ENCODE data around the gene CDX1.

Gene CDX1

DNA sequence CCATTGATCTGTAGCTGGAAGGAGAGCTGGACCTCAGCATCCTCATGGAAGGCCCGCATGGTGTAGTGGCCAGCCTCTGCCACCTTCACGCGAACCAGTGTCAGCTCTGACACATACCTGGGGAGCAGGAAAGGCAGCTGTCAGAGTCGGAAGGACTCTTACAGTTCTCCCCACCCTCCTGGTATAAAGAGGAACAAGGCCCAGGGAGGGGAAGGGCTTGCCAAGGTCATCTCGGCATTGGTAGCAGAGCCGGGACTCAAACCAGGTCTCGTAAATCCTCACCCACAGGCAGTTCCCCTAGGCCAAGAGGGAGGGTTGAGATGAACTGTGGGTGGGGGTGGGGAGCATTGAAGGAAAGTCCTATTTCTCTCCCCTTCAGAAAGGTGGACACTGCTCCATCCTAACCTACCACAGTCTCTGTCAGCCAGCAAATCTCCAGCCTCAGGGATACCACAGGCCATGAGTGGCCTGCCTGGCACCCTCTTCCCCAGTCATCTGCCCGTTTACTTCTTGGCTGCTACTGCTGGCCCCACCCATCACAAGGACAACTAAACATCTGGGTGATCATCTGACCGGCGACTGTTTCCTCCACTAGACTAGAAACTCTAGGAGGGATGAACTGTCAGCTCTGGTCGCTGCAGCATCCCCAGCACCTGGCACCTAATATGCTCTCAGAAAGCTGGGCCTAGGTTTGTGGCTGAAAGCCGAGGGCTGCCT is 34.4 kb upstream of the CDX1 start:
- DNase-seq, result peak; percentile 29

DNA sequence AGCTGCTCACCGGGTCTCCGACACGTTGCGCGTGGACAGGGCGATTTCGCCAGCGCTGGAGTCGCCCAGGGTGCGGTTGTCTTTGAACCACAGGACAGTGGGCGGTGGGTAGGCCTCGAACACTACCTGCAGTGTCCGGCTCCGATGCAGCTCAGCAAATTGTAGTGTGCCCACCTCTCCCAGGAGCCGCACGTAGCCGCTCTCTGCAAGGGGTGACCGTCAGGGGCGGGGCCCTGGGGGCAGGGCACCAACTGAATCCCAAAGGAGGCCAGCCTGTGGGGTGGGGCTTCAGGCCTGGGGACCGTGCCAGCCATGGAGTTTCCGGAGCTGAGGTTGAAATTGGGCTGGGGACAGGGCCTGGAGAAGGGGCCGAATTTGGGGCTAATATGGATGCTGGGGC is 33.8 kb upstream of the CDX1 start:
- no peak for DNase-seq

DNA sequence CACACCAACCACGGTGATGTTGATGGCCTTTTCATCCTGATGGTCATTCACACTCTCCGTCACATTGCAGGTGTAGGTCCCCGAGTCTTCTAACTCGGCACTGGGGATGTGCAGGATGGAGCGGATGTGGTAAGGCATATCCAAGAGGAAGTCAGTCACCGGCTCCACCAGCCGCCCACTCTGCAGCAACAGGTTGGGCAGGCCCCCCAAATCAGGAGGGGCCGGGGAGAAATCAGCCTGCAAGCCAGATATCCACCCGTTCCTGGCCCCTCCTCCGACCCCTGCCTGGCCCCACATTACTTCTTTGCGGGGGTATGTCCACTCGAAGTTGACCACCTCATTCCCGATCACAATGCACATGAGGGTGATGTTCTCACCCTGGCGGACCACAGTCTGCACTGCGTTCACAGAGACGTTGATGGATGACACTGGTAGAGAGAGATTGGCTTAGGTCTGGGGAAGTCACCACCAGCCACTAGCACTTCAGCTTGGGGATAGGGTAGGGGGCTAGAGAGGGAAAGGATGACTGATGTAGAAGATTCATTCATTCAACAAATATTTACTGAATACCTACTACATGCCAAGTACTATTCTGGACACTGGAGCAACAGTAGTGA is 32.9 kb upstream of the CDX1 start:
- DNase-seq, result no peak

DNA sequence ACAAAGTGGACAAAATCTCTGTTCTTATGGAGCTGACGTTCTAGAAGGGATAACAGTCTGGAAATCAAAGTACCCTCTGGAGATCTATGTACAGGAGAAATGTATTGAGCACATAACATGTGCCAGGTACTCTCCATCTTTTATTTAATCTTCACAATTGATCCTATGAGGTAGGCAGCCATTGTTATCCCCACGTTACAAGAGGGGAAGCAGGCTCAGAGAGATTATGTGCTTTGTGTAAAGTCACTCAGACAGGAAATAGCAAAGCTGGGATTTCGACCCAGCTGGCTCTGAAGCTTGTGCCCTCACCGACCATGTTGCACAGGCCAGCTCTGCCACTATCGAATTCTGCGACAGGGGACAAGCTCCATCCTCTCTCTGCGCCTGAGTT is 32.4 kb upstream of the CDX1 start:
- no peak for DNase-seq

DNA sequence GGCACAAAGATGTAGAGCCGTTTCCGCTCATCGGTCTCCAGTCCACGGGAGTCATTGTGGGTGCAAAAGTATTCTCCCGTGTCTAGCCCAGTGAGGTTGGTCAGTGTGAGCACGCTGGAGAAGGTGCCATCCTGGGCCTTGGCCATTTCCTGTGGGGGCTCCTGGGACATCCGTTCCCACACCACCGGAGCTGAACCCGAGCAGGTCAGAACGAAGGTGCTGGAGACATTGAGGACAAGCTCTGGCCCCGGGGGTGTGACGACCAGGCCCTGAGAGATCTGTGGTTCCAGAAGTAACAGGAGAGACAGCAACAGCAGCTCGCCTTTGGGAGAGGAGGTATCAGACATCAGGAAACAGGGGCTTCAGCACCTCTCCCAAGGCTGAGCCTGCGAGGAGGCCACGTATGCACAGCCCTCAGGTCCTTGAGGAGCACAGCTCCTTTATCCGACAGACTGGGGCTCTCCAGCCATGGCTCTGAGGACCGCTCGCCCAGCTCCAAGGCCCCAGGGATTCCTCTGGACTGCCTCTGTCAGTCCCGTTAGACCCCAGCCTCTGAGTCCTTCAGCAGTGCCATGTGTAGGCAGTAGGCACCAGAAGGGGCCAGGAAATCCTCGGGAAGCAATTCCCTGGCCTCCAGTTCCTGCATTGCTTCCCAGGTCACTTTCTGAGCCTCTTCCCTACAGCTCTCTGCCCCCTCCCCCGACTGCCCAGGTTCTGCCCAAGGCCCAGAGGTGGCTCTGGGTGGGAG is 30.8 kb upstream of the CDX1 start:
- DNase-seq, result no peak

DNA sequence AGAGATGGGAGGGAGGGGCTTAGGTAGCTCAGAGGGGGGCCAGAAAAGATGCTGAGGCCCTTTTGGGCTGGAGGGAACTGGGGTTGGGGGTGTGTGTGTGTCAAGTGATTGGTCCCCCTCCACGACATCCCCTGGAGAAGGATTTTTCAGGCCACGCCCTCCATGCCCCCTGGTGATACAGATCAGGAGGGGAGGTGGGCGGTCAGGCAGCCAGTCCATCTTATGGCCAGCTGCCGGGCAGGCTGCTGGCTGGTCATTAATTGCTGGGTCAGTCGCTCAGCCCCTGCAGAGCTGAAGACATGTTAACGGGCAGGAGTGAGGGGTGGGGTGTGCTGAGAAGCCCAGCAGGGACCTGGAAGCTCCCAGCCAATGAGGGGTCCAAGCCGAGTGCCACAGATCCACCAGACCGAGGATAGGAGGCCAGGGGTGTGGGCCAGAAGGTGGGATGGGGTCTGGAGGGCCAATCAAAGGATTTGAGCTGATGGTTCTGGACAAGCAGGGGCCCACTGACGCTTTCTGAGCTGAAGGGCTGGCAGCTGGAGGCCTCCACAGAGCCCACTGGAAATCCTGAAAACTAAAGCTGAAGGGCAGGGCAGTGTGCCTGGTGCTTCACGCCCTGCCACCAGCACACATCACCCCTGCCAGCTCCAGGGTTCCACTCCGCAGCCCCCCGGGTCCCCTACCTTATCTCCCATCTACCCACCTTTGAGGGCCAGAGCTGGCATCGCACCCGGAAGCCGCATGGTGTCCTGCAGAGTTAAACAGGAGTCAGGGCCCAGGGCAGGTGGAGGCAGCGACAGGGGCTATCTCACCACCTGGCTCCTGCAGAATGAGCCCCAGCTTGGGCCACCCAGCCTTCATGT is 30.0 kb upstream of the CDX1 start:
- DNase-seq, result no peak

DNA sequence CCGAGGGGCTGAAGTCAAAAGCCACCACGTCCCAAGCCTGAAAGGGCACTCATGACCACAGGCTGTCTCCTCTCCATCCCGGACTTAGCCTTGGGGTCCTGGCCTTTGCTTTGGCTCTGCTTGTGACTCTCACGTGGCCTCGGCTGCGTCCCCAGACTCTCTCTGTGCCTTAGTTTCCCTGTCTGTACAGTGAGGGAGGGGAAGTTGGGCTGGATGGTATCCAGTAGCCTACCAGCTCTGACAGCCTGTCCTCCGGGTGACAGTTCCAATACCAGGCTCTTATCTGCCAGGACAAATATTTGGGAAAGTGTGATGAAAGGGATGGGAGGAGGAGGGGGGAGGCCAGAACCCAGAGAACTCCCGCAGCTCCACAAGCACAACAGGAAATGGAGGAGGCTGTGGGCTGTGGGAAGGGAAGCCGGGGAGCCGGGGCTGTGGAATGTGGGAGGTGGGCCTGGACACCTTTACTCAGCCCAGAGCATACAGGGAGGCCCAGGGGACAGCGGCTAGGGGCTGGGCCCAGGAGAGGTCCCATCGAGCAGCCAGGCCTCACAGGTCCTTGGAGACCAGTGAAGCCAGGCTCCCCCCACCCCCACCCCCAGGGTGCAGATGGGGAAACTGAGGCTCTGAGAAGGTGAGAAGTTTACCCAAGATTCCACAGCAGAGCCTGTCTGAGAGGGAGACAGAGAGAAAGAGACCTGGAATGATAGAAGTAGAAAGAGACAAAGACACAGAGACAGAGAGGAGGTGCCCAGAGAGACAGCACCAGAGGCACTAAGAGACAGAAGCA is 29.2 kb upstream of the CDX1 start:
- no peak for DNase-seq

DNA sequence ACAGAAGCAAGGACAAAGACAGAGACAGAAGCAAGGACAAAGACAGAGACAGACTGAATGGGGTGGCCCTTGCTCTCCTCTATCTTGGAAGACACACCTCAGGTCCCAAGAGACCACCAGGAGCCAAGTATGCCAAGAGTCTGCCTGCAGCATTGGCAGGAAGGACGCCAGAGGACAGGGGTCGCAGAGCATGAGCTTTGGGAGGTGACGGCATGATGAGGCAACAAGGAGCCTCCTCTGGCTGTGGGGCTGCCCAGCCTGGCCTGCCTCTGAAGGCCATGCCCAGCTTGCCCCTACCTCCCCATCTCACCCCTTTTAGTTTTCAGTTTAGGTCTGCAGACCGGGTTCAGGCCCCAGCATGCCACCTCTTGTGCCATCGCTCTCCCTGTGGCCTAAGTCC is 28.6 kb upstream of the CDX1 start:
- no peak for DNase-seq

DNA sequence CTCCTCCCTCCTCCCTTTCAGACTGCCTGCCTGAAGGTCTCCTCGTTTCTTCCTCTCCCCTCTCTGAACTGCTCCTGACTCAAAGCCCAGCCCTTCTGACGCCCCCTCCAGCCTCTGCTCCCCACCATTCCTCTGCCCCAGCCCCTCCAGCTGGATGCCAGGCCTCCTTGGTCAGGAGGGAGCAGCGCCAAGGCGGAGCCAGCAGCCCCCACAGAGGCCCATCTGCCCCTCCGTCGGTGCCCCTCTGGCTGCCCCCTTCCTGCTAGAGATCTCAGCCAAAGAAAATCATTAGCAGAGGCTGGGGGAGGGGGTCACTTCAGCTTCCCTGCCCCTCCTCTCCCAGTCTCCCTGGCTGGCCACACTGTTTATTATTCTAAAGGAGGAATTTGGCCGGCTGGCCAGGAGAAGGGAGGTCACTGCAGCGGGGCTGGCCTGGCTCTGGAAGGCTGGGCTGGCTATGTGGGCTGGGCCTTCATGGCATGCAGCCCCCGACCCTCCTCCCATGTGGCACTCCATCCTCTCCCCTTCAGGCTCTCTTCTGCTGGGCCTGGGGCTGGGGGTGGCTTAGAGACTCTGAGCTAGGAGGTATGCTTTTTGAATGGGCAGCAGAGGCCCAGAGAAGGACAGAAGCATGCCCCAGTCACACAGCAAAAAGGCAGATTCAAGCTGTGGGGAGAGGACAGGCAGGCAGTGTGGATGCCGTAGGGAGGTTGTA is 27.9 kb upstream of the CDX1 start:
- no peak for DNase-seq

DNA sequence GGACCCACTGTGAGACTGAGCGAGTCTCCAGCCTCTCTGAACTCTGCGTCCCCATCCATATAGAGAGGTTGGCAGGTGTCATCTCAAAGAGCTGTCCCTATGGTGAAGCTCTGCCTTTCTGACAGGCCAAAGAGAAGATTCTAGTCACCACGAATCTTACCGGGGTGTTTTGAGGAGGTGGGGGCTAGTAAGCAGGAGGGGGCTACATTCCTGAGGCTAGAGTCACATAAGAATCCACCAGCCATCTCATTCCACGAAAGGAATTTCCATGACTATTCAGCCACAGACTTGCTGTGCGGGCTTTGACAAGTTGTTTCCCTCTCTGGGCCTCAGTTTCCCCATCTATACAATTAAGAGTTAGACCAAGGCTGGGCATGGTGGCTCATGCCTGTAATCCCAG is 27.2 kb upstream of the CDX1 start:
- DNase-seq, result no peak

DNA sequence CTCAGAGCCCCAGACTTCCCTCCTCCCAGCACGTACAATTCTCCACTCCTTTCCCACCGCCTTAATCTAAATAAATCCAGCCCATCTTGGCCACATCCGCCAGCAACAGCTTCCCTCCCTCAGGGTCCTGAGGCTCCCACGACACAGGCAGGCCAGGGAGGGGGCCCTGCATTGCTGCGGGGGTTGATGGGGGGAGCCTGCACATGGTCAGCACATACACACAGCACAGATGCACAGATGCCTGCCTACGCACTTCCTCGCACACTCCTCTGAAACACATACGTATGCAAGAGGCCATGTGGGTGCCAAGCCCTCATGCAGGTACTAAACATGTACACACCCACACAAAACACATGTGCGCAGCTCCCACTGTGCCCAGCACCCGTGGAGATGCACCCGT is 25.7 kb upstream of the CDX1 start:
- no peak for DNase-seq

DNA sequence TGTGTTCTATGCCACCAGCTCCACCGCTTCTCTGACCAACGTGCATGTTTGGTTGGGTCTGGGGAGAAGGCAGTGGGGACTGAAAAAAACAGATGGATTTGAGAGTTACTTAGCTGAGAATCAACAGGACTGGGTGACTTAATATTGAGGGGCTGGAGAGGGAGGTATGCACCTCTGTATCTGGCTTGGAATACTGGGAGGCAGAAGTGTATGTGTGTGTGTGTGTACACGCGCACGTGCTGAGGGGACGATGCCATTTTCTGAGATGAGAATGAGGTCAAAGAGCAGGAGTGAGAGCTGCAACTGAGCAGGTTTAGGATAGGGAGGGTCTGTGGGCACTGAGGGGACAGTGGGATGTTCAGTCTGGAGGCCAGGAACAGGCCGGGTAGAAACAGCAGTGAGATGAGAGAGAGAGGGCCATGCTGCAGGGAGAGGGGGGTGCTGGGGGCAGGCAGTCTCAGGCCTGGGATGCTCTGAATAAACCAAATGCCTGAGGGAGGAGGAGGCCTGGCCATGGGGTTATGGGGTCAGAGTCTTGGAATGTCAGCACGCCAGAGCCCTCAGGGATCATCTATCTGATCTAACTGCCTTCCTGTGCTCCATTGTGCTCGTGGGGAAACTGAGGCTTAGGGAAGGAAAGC is 24.9 kb upstream of the CDX1 start:
- DNase-seq, result no peak

DNA sequence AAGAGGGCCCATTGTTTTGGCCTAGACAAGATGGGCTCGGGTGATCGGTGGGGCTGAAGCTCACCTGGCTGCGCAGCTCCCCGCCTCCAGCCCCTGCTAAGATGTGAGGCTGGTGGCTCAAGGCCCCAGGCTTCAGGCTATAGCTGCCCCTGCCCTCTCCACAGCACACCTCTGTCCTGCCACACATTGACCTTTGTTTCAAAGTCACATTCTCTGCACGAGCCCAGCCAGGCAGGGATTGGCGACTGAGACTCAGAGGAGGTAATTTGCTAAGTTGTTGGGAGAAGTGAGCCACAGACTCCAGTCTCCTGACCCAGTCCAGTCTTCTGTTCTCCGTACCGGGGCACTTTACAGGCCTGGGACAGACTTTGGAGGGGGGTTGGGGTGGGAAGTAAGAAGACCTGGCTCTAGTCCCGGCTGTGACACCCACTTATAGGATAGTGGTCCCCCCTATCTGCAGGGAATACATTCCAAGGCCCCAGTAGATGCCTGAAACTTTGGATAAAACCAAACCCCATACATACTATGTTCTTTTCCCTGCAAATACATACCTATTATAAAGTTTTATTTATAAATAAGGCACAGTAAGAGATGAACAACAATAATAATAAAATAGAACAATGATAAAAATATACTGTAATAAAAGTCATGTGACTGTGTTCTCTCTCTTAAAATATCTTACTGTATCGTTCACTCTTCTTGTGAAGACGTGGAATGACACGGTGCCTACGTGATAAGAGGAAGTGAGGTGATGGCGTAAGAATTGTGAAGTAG is 24.2 kb upstream of the CDX1 start:
- no peak for DNase-seq

DNA sequence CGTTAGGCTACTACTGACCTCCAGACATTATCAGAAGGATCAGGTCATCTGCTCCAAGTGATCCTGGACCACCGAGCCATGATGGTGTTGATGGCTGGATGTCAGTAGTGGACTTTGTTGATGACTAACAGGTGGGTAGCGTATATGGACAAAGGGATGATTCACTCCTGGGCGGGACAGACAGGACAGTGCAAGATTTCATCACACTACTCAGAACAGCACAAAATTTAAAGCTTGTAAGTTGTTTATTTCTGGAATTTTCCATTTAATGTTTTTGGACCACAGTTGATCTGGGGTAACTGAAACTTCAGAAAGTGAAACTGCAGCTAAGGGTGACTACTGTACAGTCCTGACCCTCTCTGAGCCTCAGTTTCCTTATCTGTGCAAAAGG is 23.6 kb upstream of the CDX1 start:
- DNase-seq, result peak; percentile 82

DNA sequence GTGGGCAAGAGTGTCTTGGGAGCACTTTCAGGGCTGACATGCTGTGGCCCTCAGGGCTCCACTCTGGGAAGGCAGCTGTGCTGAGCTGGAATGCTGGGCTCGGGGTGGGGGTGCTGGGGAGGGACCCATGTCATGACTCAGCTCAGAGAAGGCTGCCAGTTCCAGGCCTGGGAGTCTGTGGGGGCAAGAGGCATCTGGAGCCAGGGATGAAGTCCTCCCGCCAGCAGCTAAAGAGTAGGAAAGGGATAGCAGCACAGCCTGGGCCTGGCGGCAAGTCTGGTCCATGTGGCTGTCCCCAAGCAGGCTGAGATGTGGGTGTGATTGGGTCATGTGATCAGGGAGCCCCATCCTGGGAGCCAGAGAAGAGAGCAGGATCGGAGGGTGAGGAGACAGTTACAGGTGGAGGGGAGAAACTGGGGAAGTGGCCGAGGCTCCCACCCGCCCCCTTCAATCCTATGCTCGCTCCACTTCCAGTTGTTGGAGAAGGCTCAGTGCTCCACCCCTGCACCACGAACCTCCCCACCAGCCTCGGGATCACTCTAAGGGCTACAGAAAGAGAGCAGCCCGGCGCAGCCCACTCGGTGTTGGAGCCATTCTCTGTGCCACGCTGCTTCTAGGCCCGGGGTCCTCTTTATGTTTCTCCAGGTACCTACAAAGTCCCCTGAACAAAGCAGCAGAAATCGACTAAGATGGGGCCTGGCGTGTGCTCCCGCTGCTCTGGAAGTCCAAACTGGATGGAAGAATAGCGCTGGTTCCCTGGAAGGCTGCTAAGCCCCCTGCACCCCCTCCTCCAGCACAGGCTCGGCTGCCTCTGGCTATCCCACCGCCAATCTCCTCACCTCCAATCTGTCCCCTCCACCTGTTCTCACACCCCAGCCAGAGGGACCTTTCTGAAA is 23.0 kb upstream of the CDX1 start:
- DNase-seq, result no peak

DNA sequence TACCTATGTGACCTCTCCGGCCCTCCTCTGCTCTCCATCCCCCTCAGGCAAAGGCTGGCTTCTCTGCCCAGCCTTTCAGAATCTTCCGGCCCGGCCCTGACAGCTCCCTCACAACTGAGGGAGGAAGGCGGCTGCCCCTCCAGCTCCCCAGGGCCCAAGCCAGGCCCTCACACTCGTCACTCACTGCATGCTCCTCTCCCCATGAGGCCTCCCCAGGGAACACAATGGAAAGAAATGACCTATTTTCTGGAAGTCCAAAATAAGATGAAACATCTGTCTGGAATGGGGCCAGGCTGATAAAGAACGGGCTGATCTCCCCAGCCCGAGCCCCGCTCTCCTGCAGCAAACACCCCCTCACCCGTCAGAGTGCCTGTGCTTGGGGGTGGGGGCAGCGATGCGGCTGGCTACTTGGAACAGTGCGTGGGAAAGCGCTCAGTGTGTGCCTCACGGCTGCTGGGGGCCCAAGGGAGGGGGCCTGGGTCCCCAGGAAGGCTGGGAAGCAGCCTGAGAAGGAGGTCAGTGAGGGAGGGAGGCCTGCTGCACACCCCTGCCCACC is 22.3 kb upstream of the CDX1 start:
- DNase-seq, result no peak

DNA sequence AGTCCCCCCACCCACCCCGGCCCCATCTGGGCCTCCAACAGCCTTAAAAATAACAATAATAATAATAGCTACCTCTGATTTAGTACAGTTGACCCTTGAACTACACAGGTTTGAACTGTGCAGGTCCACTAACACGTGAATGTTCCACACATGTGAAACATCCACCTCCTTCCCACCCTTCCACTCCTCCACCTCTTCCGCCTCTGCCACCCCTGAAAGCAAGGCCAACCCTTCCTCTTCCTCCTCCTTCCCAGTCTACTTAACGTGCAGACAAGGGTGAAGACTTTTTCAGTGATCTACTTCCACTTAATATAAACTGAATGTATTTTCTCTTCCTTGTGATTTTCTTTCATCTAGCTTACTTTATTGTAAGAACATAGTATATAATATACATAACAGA is 21.7 kb upstream of the CDX1 start:
- DNase-seq, result no peak

DNA sequence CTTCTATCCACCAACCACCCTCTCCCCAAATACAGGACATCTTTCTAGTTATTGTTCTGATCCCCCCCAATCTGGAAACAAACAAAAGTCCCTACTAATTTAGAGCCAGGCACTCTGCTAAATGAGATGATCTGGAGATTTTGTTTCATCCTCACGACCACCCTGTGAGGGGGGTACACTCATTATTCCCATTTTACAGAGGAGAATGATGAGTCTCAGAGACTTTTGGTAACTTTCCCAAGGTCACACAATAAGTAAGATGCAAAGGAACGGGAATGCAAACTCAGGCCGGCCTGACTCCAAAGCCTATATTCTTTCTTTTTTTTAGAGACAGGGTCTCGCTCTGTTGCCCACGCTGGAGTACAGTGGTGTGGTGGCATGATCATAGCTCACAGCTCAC is 20.3 kb upstream of the CDX1 start:
- no peak for DNase-seq
